ENCODE measurements around the gene GRPEL1.

The GRPEL1 gene

DNA sequence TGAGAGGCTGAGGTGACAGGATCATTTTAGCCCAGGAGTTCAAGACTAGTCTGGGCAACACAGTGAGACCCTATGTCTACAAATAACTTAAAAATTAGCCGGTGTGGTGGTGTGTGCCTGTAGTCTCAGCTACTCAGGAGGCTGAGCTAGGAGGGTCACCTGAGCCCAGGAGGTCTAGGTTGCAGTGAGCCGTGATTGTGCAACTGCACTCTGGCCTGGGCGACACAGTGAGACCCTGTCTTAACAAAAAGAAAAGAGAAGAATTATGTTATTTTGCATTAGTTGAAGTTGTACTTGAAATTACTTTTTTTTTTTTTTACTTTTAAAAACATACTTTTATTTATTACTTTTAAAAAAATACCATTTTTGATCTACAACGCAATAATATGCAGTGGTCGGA is 46.5 kb downstream of the GRPEL1 start:
- DNase-seq = no peak

DNA sequence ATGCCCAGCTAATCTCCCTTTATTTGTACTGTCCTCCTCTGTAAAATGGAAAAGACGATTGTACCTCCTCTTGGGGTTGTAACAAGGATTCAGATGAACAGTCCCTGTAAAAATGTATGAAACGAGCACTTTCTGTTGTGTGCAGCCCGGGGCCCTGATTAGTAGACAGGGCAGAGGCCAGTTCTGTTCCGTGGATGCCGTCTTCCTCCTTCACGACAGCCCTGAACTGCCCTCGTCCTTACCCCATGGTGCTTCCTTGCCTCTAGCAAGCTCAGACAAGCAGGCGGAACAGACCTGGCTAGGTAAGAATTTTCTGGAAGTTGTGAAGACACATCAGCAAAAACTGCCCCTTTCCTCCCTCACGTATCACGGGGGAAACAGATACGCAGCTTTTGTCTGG is 47.0 kb downstream of the GRPEL1 start:
- no peak for DNase-seq

GRCh38 chr4:7020290-7020689 is 47.6 kb downstream of the GRPEL1 start:
- no peak for DNase-seq

GRCh38 chr4:7019367-7019766 is 48.5 kb downstream of the GRPEL1 start:
- no peak for DNase-seq

DNA sequence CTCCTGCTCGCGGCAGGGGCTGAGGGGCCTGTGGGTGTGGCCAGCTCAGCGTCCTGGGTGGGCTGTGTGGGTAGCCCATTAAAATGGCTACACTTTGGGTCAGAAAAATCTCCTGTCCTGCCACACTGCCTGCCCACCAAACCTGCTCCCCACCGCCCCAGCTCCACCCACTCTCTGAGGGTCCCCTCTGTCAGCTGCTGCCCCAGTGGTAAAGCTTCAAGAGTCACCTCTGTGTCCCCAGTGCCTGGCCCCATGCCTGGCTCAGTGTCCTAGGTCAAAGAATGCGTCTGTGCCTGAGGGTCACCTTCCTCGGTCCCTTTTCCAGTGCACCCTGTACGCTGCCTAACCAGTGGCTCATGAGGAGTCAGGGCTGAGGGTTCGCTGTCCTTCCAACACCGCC is 49.6 kb downstream of the GRPEL1 start:
- DNase-seq = no peak

DNA sequence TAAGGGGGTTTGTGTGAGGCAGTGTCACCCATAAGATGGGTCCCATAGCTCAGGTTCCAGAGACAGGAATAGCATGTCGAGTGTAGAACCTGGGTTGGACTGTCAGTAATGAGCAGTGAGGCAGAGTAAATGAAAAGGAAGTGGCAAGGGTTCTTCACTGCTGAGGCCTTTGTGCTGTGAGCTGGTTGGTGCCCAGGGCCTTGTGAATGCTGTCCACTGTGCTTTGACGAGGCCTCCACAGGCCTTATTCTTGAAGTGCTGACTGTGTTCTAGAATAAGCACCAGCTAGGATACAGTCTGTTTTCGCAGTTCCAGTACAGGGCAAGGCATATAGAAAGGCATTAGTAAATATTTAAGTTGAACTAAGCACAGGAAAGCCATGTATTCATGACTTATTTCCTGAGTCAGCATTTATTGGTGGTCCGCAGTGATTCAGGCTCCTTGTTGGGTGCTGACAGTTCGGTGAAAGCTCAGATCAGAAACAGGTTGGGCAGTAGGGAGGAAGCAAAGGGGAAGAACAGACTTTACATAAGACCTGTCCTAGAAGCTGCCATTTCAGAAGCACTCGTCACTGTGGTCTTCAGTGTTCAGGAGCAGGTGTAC is 50.3 kb downstream of the GRPEL1 start:
- DNase-seq = no peak

DNA sequence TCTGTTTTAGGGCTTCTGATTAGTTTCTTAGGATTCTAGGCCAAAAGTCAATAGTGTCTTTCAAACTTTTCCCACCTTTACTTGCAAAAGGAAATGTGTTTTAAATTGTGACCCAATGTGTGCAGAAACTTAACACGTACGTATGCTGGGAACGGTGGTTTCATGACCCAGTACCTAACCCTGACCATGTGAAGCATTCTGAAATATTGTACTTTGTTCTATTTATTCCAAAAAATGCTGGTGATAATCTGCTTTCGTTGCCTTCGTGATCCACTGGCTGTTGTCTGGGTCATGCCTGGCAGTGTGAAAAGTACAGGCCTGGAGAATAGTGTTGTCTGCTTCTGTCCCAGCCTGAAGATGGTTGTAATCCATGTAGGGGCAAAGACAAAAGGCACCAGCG is 51.4 kb downstream of the GRPEL1 start:
- DNase-seq = no peak

GRCh38 chr4:7016086-7016485 is 51.8 kb downstream of the GRPEL1 start:
- no peak for DNase-seq

DNA sequence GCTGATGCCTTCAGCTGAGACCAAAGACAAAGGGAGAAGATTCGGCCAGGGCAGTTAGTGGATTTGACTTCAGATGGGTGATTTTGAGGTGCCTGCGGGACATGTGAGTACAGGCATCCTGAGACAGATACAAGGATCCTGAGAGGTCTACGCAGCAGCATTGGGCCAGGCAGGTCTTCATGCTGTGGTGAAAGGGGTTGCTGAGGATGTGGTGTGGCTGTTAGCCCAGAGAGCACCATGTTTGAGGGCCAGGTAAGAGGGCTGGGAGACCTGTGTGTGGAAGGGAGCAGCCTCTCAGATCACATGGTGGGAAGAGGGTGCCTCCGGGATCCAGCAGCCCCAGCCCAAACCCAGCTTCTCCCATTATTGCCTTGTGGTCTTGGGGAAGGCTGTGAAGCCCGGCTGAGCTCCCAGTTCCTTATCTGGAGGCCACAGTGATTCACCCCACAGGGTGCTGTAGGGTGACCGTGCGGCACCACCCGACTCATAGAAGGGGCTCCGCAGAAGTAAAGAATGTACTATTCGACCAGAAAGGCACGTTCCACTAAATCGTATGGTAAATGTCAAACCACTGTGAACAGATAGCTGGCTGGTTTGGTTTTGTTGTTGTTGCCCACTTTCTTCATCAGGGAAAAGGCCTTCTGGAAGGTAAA is 52.4 kb downstream of the GRPEL1 start:
- no peak for DNase-seq

- DNase-seq = no peak
These were observed 53.0 kb downstream of the GRPEL1 start for GRCh38 chr4:7014815-7015214.

DNA sequence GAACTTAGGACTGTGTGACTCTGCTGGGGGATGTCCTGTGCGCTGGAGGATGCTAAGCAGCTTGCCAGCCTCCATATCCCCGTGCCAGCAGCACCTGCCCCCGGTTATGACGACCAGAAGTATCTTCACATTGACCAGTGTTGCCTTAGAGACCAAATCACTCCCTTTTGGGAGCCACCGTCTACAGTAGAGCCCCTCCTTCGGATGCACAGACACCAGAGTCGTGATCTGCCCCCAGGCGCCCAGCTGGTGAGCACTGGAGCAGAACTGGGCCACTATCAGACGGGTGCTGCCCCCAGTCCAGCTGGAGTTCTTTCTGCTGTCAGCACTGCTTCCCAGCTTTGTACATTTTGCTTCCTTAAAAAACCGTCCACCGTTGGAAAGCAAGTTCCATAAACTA is 54.7 kb downstream of the GRPEL1 start:
- DNase-seq = no peak

DNA sequence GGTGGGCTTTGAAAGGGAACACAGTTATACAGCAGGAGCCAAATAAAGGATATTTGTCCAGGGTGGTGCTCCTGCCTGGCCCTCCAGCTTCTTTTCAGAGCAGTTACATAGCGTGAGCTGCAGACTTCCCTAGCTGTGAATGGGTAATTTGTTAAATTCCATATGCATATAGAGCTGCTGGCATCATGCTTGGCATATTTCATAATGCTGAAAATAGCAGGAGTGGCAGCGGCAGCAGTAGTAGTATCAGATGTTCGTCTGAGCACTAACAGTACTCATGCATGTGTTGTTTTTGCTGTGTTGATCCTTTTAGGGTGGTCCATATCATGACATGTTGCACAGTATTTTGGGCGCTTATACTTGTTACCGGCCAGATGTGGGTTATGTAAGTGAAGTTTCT is 58.3 kb downstream of the GRPEL1 start:
- no peak for DNase-seq
